Activated T-helper 1 cell treated with Interleukin-2 at 50 U/mL for 16 hours (primary cell): ENCODE data around the gene FLT3.
"Not testable (repeated sequence)": the region's sequence is repeated elsewhere in the genome, so short reads cannot be mapped to it uniquely, and the experiment has no call there.

Experiments used
- DNase-seq: peaks from one replicate; pipeline ENCODE4 v3.0.0-alpha.2; 2020; ENCODE audit warnings: low read depth

FLT3 gene

GRCh38 chr13:28099396-28100149, 803 bp downstream of the FLT3 start:
- no peak for DNase-seq

- DNase-seq = no peak
Observed at GRCh38 chr13:28097503-28097902, 2.9 kb downstream of the FLT3 start.

- no peak for DNase-seq
Observed at GRCh38 chr13:28094306-28094705, 6.1 kb downstream of the FLT3 start.

- DNase-seq = no peak
Observed at GRCh38 chr13:28093881-28094280, 6.5 kb downstream of the FLT3 start.

- no peak for DNase-seq
Observed at GRCh38 chr13:28092431-28092830, 7.9 kb downstream of the FLT3 start.

GRCh38 chr13:28089065-28089464, 11.3 kb downstream of the FLT3 start:
- no peak for DNase-seq

GRCh38 chr13:28077820-28078219, 22.6 kb downstream of the FLT3 start:
- not testable (repeated sequence) for DNase-seq

- no peak for DNase-seq
Observed at GRCh38 chr13:28077231-28077630, 23.1 kb downstream of the FLT3 start.

- DNase-seq = no peak
Observed at GRCh38 chr13:28071424-28071823, 29.0 kb downstream of the FLT3 start.

- no peak for DNase-seq
Observed at GRCh38 chr13:28067491-28067890, 32.9 kb downstream of the FLT3 start.

GRCh38 chr13:28058866-28059613, 41.3 kb downstream of the FLT3 start:
- no peak for DNase-seq

GRCh38 chr13:28056970-28057712, 43.2 kb downstream of the FLT3 start:
- DNase-seq = no peak

GRCh38 chr13:28056426-28056825, 44.0 kb downstream of the FLT3 start:
- DNase-seq = no peak

- DNase-seq = no peak
Observed at GRCh38 chr13:28055357-28055756, 45.0 kb downstream of the FLT3 start.

GRCh38 chr13:28052945-28053344, 47.4 kb downstream of the FLT3 start:
- DNase-seq = no peak

- no peak for DNase-seq
Observed at GRCh38 chr13:28049880-28050875, 50.2 kb downstream of the FLT3 start.

- no peak for DNase-seq
Observed at GRCh38 chr13:28049215-28049614, 51.2 kb downstream of the FLT3 start.

GRCh38 chr13:28048768-28049167, 51.6 kb downstream of the FLT3 start:
- no peak for DNase-seq

- no peak for DNase-seq
Observed at GRCh38 chr13:28047757-28048388, 52.5 kb downstream of the FLT3 start.

GRCh38 chr13:28046981-28047380, 53.4 kb downstream of the FLT3 start:
- no peak for DNase-seq

- DNase-seq = no peak
Observed at GRCh38 chr13:28045861-28046260, 54.5 kb downstream of the FLT3 start.
